Glutamatergic neuron (in vitro differentiated cells): ENCODE data around the gene PPP1R15B. TPM values are rescaled to one million over a fixed set of nuclear protein-coding genes. Genes with fewer than 3 reads are reported as not detected.

Experiments
- DNase-seq: peaks from one replicate; pipeline ENCODE4 v3.0.0; 2022
- H3K27ac Mint-ChIP-seq: one replicate; pipeline ENCODE4 v1.8.0; 2020; ENCODE audit warnings: mild to moderate bottlenecking, mixed read lengths, inconsistent platforms; ENCODE audit not compliant: unreplicated experiment
- H3K27me3 Mint-ChIP-seq: one replicate; pipeline ENCODE4 v1.8.0; 2020; ENCODE audit warnings: mild to moderate bottlenecking, moderate library complexity, mixed read lengths, inconsistent platforms; ENCODE audit not compliant: unreplicated experiment
- H3K36me3 Mint-ChIP-seq: one replicate; pipeline ENCODE4 v1.8.0; 2020; ENCODE audit warnings: mild to moderate bottlenecking, mixed read lengths, inconsistent platforms; ENCODE audit not compliant: unreplicated experiment
- H3K4me1 Mint-ChIP-seq: one replicate; pipeline ENCODE4 v1.8.0; 2020; ENCODE audit warnings: mild to moderate bottlenecking, low read depth, mixed read lengths, inconsistent platforms; ENCODE audit not compliant: unreplicated experiment
- H3K4me3 Mint-ChIP-seq: one replicate; pipeline ENCODE4 v1.8.0; 2020; ENCODE audit warnings: mild to moderate bottlenecking, mixed read lengths, inconsistent platforms; ENCODE audit not compliant: unreplicated experiment
- H3K9me3 Mint-ChIP-seq: one replicate; pipeline ENCODE4 v1.8.0; 2020; ENCODE audit warnings: mild to moderate bottlenecking, moderate library complexity, mixed read lengths, inconsistent platforms; ENCODE audit not compliant: unreplicated experiment
- CTCF ChIP-seq: fragments of 200-600 bp; sonication (generic); IDR thresholded peaks from one replicate; pipeline ENCODE4 v1.5.0; 2021; ENCODE audit not compliant: partially characterized antibody, unreplicated experiment
- total RNA-seq: library from RNA; stranded (reverse); fragmentation: NEBNext Ultra II Directional; extraction: Animal tissue kit (Norgen Biotek cat#: 25700); gene quantifications from one replicate; pipeline ENCODE4 v1.2.1, GENCODE V29; 2021; ENCODE audit not compliant: unreplicated experiment

PPP1R15B gene
- total RNA-seq, 1 donor from 2014 or later: 45.3 TPM

- Mint-ChIP-seq H3K4me1 (no peaks in the 10 kb centered on the region), H3K27ac (no peak overlapping the region), H3K36me3 (no peaks in the 10 kb centered on the region), H3K4me3 (no peak overlapping the region), H3K27me3 (peaks cover 10% of the 10 kb centered on the region), H3K9me3 (no peaks in the 10 kb centered on the region)
- TF ChIP-seq CTCF: no peak
- no peak for DNase-seq
Observed at GRCh38 chr1:204382714-204383083, 28.9 kb downstream of the PPP1R15B start.

- no peak overlapping the region for H3K27ac Mint-ChIP-seq
- no peak for DNase-seq
Observed at GRCh38 chr1:204380293-204380831, 31.3 kb downstream of the PPP1R15B start.

GRCh38 chr1:204377800-204378668 is 33.6 kb downstream of the PPP1R15B start:
- Mint-ChIP-seq H3K27me3 (peaks cover 14% of the 10 kb centered on the region), H3K27ac (no peak overlapping the region), H3K36me3 (no peaks in the 10 kb centered on the region), H3K4me1 (no peaks in the 10 kb centered on the region), H3K4me3 (peak overlapping the region; percentile 84), H3K9me3 (no peaks in the 10 kb centered on the region)
- peak; percentile 58 for DNase-seq
- TF ChIP-seq CTCF: no peak

More at GRCh38 chr1:204380293-204380831, 31.3 kb downstream of the PPP1R15B start:
- TF ChIP-seq CTCF: no peak
- H3K4me3 Mint-ChIP-seq: no peak overlapping the region
- no peaks in the 10 kb centered on the region for H3K9me3 Mint-ChIP-seq
- H3K27me3 Mint-ChIP-seq: peaks cover 14% of the 10 kb centered on the region
- no peaks in the 10 kb centered on the region for H3K36me3 Mint-ChIP-seq
- H3K4me1 Mint-ChIP-seq: no peaks in the 10 kb centered on the region

GRCh38 chr1:204376919-204377799 is 34.5 kb downstream of the PPP1R15B start:
- DNase-seq: no peak
- peaks cover 14% of the 10 kb centered on the region for H3K27me3 Mint-ChIP-seq
- H3K9me3 Mint-ChIP-seq: no peaks in the 10 kb centered on the region
- no peak overlapping the region for H3K27ac Mint-ChIP-seq
- H3K4me1 Mint-ChIP-seq: no peaks in the 10 kb centered on the region
- peak overlapping the region; percentile 78 for H3K4me3 Mint-ChIP-seq
- H3K36me3 Mint-ChIP-seq: no peaks in the 10 kb centered on the region
- no peak for TF ChIP-seq CTCF
